ENCODE data around the gene CAMKMT. TPM values are rescaled to one million over a fixed set of nuclear protein-coding genes. Genes with fewer than 3 reads are reported as not detected.

Gene CAMKMT
- polyA plus RNA-seq, 3 donors, result 4.7 to 7.8 (median 7.0) TPM

DNA sequence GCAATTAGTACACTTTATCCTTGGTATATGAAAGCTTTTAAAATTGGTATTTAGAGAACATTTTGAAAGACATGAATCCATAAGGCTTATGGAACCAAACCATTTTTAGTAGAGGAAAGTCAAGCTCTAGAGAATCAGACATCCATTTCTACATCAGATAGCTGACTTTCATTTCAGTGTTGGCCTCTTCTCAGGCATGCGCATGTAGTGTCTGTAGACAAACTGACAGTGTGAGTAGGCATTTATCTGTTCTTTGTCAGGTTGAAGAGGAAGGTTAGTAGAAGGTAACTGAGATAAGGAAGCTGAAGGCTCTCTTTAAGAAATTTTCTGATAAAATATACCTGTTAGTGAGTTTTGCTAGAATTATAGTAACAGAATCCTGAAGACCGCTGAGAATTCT, 357.8 kb downstream of the CAMKMT start:
- TF ChIP-seq, protein P1, sequence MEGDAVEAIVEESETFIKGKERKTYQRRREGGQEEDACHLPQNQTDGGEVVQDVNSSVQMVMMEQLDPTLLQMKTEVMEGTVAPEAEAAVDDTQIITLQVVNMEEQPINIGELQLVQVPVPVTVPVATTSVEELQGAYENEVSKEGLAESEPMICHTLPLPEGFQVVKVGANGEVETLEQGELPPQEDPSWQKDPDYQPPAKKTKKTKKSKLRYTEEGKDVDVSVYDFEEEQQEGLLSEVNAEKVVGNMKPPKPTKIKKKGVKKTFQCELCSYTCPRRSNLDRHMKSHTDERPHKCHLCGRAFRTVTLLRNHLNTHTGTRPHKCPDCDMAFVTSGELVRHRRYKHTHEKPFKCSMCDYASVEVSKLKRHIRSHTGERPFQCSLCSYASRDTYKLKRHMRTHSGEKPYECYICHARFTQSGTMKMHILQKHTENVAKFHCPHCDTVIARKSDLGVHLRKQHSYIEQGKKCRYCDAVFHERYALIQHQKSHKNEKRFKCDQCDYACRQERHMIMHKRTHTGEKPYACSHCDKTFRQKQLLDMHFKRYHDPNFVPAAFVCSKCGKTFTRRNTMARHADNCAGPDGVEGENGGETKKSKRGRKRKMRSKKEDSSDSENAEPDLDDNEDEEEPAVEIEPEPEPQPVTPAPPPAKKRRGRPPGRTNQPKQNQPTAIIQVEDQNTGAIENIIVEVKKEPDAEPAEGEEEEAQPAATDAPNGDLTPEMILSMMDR (IDR thresholded peaks at IDR 0.05), result no peak
- no peak for DNase-seq
- no peaks in the 10 kb centered on the region for H3K27me3 ChIP-seq (ENCODE audit: control insufficient read depth in 2 of 2, insufficient read depth in 2 of 2, low read length in 2 of 2)
- H3K27ac ChIP-seq (ENCODE audit: low read depth in 1 of 2, low read length in 2 of 2), result no peak overlapping the region
- WGBS (ENCODE audit: insufficient coverage), result no CpG with 5 or more reads among the region's 2 CpGs
- H3K79me2 ChIP-seq (ENCODE audit: insufficient read depth, low read length), result no peaks in the 10 kb centered on the region
- Mint-ChIP-seq H3K9me3 (peaks cover 0 to 3% (median 0%) of the 10 kb centered on the region in 7 donors), H3K4me3 (no peak overlapping the region), H3K4me1 (no peaks in the 10 kb centered on the region), H3K27me3 (ENCODE audit: low read depth in 3 of 3) (peaks cover 0 to 5% (median 0%) of the 10 kb centered on the region in 3 donors), H3K27ac (no peak overlapping the region), H3K36me3 (no peaks in the 10 kb centered on the region)
- no peak overlapping the region for H2AFZ ChIP-seq (ENCODE audit: insufficient read depth, low read depth, low read length, poor library complexity, severe bottlenecking)
- H3K4me1 ChIP-seq (ENCODE audit: control insufficient read depth in 1 of 2, insufficient read depth in 2 of 2, low read length in 2 of 2), result no peaks in the 10 kb centered on the region
- no peaks in the 10 kb centered on the region for H3K9me3 ChIP-seq (replicated peaks in 1 of 2; ENCODE audit: control insufficient read depth in 1 of 2, insufficient read depth in 1 of 2, low read length in 2 of 2)
- intact Hi-C loops (cut with micrococcal nuclease), result no loop called here
- no peaks in the 10 kb centered on the region for H3K36me3 ChIP-seq (replicated peaks in 1 of 2; ENCODE audit: control insufficient read depth in 1 of 2, insufficient read depth in 2 of 2, low read length in 2 of 2)
- no peaks in the 10 kb centered on the region for H4K20me1 ChIP-seq (ENCODE audit: insufficient read depth, low read length)
- no peak overlapping the region for H3K9ac ChIP-seq (ENCODE audit: insufficient read depth, low read length, poor library complexity, severe bottlenecking)
- H3K4me3 ChIP-seq (replicated peaks in 1 of 3; ENCODE audit: low read depth in 2 of 3, low read length in 3 of 3), result no peak overlapping the region
- H3K4me2 ChIP-seq (replicated peaks; ENCODE audit: extremely low read depth, low read length, poor library complexity, severe bottlenecking), result no peak overlapping the region

DNA sequence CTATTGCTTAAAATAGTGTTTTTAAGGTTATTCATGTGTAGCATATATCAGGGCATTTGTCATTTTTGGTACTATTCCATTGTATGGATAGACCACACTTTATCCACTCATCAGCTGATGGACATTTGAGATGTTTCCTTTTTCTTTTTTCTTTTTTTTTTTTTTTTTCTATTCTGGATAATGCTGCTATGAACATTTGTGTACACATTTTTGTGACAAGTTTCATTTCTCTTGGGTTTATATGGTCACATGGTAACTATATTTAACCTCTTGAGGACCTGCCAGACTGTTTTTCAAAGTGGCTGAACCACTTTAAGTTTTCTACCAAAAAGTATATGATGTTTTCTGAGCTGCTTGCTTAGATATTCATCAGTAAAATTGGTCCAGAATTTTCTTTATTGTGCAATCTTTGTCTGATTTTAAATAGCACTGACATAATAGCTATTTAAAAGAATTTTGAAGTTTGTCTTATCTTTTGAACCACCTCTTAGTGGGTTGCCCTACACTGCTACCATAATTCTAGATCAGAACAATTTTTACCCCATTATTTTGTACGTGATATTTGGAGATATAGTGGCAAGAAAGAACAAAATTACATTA, 360.4 kb downstream of the CAMKMT start:
- peaks cover 0 to 5% (median 0%) of the 10 kb centered on the region in 3 donors for H3K27me3 Mint-ChIP-seq (ENCODE audit: low read depth in 3 of 3)
- H3K27ac ChIP-seq (ENCODE audit: low read depth in 1 of 2, low read length in 2 of 2), result no peak overlapping the region
- H3K27ac Mint-ChIP-seq, result no peak overlapping the region
- no peak overlapping the region for H3K4me2 ChIP-seq (replicated peaks; ENCODE audit: extremely low read depth, low read length, poor library complexity, severe bottlenecking)
- TF ChIP-seq, protein P1 (IDR thresholded peaks at IDR 0.05), result no peak
- no peaks in the 10 kb centered on the region for H4K20me1 ChIP-seq (ENCODE audit: insufficient read depth, low read length)
- no peak overlapping the region for H3K4me3 ChIP-seq (replicated peaks in 1 of 3; ENCODE audit: low read depth in 2 of 3, low read length in 3 of 3)
- intact Hi-C loops (cut with micrococcal nuclease), result no loop called here
- H3K79me2 ChIP-seq (ENCODE audit: insufficient read depth, low read length), result no peaks in the 10 kb centered on the region
- H3K9me3 Mint-ChIP-seq, result peaks cover 0 to 3% (median 0%) of the 10 kb centered on the region in 7 donors
- H3K27me3 ChIP-seq (ENCODE audit: control insufficient read depth in 2 of 2, insufficient read depth in 2 of 2, low read length in 2 of 2), result no peaks in the 10 kb centered on the region
- no peak overlapping the region for H2AFZ ChIP-seq (ENCODE audit: insufficient read depth, low read depth, low read length, poor library complexity, severe bottlenecking)
- H3K4me3 Mint-ChIP-seq, result no peak overlapping the region
- WGBS (ENCODE audit: insufficient coverage), result no CpG with 5 or more reads among the region's 1 CpG
- H3K4me1 Mint-ChIP-seq, result no peaks in the 10 kb centered on the region
- no peak overlapping the region for H3K9ac ChIP-seq (ENCODE audit: insufficient read depth, low read length, poor library complexity, severe bottlenecking)
- DNase-seq, result no peak
- no peaks in the 10 kb centered on the region for H3K36me3 Mint-ChIP-seq
- H3K9me3 ChIP-seq (replicated peaks in 1 of 2; ENCODE audit: control insufficient read depth in 1 of 2, insufficient read depth in 1 of 2, low read length in 2 of 2), result no peaks in the 10 kb centered on the region
- no peaks in the 10 kb centered on the region for H3K36me3 ChIP-seq (replicated peaks in 1 of 2; ENCODE audit: control insufficient read depth in 1 of 2, insufficient read depth in 2 of 2, low read length in 2 of 2)
- H3K4me1 ChIP-seq (ENCODE audit: control insufficient read depth in 1 of 2, insufficient read depth in 2 of 2, low read length in 2 of 2), result no peaks in the 10 kb centered on the region
